NCI-H524 (cell line): ENCODE data around the gene AMH.

ENCODE experiments used
- DNase-seq, 2 experiments: peaks; one replicate each; lab custom pipeline; 2025; lab: John Stamatoyannopoulos, UW

Gene AMH

DNA sequence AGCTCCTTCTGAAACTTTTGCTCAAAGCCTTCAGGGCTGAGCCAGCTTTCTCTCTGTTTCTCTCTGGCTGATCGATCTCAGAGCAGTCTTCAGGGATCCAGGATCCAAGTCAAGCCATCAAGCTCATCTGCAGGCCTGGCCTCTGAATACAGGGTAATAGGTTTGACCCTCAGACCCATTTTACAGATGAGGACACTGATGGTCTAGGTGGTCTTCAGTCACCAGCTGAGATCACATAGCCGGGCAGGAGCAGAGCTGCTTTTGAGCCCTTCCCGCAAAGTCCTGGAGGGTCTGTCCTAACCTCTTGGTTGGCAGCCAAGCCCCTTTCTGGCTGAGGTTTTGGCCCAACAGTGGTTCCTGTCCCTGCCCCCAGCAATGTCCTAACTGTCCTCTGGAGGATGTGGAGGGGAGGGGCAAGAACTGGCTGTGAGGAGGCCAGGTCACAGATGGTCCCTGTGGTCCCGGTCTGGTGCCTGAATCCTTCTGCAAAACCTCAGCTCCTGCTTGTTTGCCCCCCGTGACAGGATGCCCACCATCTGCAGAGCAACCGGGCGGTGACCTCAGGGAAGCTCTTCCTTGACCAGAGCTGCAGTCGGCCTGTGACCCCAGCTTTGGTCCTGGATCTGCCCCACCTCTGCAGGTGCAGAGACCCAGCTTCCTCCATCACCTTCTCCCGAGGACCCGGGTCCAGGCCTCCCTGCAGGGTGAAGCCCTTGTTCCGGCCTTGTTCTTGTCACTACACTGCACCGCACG lies 38.6 kb downstream of the AMH start:
- DNase-seq: no peak

DNA sequence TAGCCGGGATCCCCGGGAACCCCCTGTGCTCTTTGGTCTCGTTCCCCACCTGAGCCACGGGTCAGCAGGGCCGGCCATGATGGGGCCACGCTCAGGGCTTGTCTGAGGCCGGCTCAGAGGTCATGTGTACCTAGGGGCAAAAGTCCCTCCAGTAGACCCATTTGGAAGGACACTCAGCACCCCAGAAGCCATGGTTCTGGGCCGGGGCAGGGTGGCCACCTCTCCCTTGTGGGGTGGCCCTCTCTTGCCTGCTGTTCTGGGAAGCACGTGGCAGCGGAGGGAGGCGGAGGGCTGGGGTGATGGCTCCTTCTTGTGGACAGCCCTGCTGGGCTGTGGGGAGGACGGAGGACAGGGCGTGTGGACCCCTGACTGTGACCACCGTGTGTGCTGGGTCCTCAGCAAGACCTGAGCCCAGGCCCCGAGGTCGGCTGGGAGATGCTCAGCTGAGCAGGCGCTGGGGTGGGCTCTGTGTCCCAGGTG lies 39.3 kb downstream of the AMH start:
- no peak for DNase-seq

DNA sequence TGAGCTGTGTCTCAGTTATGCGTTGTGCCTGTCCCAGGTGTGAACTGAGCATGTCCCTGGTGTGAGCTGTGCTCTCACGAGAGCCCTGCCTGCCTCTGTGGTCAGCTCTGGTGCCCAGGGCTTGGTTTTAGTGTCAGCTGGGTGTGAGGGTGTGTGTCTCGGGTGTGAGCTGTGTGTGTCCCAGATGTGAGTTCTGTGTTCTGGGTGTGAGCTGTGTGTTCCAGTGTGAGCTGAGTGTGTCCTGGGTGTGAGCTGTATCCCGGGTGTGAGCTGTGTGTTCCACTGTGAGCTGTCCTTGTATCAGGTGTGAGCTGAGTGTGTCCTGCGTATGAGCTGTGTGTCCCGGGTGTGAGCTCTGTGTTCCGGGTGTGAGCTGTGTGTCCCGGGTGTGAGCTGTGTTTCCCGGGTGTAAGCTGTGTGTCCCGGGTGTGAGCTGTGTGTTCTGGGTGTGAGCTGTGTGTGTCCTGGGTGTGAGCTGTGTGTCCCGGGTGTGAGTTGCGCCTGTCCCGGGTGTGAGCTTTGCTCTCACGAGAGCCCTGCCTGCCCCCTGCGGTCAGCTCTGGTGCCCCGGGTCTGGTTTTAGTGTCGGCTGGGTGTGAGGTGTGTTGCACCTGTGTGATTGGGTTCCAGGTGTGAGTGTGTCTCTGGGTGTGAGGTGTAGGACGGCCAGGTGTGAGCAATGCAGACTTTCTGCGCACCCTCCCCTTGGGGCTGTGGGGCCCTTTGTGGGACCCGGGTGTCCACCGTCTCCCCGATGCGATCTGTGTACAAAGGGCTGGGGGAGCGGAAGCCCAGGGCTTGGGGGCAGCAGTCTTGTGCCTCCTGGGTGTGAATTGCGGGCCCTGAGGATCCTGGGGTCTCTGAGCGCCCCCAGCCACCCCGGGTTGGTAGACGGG lies 39.9 kb downstream of the AMH start:
- no peak for DNase-seq

DNA sequence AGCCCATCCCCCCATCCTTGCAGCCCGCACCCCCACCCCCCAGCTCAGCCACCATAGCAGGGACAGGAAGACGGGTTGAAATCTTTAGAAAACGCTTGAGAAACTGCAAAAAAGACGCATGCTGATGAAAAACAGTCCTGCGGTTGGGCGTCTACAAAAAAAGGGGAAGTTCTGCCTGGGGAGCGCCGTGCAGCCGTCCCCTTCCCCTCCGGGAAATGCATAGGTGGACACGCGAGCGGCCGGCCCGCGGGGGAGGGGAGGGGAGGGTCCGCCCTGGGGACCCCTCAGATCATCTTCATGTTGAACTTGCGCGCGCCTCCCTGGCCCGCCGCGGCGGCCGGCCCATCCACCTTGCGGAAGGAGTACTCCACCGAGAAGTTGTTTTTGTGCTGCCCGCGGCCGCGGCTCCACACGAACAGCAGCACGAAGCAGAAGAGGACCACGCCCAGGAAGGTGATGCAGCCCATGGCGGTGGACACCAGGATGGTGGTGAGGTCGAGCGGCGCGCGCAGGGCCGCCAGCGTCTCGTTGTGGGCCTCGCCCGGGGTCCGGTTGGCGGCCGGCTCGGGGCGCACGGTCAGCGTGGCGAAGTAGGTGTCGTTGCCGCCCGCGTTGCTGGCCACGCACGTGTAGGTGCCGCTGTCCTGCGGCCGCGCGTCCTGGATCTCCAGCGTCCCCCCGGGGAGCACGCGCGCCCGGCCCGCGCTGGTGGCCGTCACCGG lies 40.8 kb downstream of the AMH start:
- no peak for DNase-seq

DNA sequence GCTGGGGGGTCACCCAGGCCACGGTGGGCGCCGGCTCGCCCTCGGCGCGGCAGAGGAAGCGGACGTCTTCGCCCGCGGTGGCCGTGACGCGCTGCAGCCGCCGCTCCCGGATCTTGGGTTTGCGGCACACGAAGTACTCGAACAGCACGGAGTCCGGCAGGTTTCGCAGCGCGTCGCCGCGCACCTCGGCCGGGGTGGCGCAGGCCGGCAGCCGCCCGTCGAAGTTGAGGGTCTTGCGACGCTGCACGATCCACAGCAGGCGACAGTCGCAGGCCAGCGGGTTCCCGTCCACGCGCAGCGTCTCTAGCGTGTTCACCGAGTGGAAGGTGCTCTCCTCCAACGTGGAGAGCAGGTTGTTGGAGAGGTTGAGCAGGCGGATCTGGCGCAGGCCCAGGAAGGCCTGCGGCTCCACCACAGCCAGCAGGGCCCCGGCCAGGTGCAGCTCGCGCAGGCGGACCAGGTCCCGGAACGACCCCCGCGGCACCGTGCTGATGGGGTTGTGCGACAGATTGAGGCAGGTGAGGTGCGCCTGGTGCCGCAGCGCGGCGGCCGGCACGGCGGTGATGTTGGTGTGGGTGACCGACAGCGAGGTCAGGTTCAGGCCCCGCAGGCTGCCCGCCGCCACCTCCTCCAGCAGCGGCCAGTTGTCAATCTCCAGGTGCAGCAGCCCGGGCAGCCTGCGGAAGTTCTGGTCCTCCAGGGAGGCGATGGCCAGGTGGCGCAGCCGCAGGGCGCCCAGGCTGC lies 41.5 kb downstream of the AMH start:
- no peak for DNase-seq

DNA sequence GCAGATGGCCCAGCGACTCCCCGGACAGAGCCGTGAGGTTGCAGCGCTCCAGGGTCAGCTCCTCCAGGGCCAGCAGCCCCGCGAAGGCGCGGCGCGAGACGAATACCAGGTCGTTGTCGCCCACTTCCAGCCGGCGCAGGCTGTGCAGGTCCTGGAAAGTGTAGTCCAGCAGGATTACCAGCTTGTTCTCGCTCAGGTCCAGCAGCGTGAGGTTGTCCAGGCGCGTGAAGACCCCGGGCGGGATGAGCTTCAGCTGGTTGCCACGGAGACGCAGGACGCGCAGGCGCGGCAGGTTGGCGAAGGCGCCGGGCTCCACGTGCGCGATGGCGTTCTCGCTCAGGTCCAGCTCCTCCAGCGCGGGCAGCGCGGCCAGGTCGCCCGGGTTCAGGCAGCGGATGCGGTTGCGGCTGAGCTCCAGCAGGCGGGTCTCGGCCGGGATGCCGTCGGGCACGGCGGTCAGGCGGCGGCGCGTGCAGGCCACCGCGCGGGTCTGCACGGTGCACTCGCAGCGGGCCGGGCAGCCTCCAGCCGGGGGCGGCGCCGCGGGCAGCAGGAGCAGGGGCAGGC lies 42.1 kb downstream of the AMH start:
- DNase-seq: peak; percentile 80 to 81

DNA sequence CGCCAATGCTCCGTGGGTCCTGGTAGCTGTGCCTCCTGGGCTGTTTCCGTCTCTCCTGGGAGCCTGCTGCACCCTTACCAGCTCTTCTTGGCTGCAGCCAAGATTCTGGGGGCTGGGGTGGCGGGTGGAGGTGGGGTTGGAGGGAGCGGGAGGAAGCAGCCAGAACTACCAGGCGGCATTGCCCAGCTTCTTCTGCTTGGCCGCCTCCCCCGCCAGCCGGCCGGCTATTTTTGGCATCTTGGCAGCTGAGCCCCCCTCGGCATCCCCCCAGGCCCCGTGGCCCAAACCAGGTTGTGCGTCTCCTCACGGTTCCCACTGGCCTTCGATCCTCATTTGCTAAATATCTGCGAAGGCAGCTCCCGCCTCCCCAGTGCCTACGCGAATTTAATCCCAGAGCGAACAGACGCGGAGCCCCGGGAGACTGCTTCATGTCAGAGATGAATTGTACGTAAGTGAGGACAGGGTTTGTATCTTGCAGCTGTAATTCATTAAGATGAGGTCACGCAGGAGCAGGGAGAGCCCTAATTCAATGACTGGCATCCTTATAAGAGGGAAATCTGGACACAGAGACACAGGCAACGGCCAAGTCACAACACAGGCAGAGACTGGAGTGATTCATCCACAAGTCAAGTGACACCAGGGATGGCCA lies 45.7 kb downstream of the AMH start:
- peak in 1 of 2 experiments; percentile 71 for DNase-seq

DNA sequence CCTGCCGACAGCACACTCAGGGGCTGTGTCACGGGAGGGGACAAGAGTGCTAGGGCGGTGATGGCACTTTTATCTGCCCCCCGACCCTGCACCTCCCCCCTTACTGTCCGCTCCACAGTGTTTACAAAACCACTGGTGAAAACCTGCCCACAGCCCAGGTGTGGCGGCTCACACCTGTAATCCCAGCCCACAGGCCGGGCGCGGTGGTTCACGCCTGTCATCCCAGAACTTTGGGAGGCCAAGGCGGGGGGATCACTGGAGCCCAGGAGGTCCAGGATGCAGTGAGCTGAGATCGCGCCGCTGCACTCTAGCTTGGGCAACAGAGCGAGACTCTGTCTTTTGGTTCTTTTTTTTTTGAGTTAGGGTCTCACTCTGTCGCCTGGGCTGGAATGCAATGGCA lies 47.0 kb downstream of the AMH start:
- DNase-seq: no peak

DNA sequence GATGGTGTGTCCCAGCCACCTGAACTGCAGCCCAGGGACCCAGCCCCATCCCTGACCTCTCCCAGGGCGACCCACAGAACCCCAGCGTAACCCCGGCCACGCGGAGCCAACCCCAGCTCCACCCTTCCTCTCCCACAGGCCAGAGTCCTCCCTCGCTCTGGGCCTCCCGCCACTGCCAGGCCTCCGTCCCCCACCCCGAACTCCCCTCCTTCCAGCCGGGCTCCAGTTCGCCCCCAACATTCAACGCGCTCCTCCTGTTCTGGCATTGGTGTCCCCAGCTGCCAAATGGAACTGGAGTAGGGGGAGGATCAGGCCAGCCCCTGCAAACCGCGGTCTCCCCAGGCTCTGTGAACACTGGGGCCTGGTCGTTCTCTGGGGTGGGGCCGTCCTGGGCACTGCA lies 51.4 kb downstream of the AMH start:
- no peak for DNase-seq
